Ectodermal cell (in vitro differentiated cells): ENCODE results near the gene SAYSD1.

Experiments used
- H3K27ac ChIP-seq: 2 replicates; pipeline ENCODE4 v1.7.0; 2013; ENCODE audit warnings: mild to moderate bottlenecking, low read depth, low read length; ENCODE audit not compliant: insufficient read depth, poor library complexity, severe bottlenecking
- H3K27me3 ChIP-seq: 2 replicates; pipeline ENCODE4 v1.7.0; 2013; ENCODE audit warnings: mild to moderate bottlenecking, low read length; ENCODE audit not compliant: insufficient read depth, control insufficient read depth, poor library complexity, severe bottlenecking
- H3K36me3 ChIP-seq: one replicate; pipeline ENCODE4 v1.7.0; 2013; ENCODE audit warnings: low read length; ENCODE audit not compliant: control insufficient read depth, insufficient read depth
- H3K4me1 ChIP-seq: one replicate; pipeline ENCODE4 v1.7.0; 2013; ENCODE audit warnings: low read length; ENCODE audit not compliant: control insufficient read depth, insufficient read depth
- H3K4me3 ChIP-seq: 2 replicates; pipeline ENCODE4 v1.7.0; 2013; ENCODE audit warnings: low read depth, low read length, control low read depth; ENCODE audit not compliant: insufficient read depth
- H3K9me3 ChIP-seq: 2 replicates; pipeline ENCODE4 v1.7.0; 2013; ENCODE audit warnings: mild to moderate bottlenecking, low read length, moderate library complexity; ENCODE audit not compliant: control insufficient read depth
- WGBS, 2 experiments: methylation state at CpG; one replicate each; pipeline ENCODE4 v1.1.7; 2013; ENCODE audit warnings: missing lambda C conversion rate in 2 of 2; 5-methylcytosine and 5-hydroxymethylcytosine counted together

SAYSD1 gene

DNA sequence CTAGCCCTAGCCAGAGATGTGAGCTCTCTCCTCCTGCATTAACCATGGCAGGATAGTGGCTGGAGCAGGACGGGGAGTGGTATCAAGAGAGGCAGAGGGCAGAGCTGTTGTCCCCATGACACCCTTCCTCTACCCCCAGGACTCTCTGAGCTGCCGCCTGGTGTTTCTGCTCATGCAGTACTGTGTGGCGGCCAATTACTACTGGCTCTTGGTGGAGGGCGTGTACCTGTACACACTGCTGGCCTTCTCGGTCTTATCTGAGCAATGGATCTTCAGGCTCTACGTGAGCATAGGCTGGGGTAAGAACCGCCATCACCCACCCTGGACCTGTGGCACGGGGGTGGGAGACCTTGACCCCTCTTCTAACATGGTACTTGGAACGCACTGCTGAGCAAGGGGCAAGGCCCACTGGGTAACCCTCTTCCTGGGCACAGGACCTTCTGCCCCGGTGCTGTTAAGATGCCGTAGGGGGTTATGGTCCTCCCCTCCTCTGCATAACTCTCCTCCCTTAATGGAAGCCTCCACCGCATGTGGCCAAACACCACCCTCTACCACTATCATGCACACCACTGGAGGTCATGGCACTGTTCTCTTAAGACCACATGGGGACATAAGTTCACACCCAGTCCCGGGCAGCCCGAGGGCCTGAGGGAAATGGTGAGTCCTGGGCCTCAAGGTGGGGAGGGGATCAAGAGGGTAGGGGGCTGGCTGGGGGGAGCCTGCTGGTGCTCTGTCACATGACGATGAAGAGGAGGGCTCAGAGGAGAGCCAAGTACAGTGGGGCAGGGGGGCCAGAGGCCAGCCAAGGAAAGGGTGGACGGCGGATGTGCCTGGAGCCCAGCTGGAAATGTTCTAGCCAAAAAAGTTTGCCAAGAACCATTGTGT, 41.3 kb downstream of the SAYSD1 start:
- Histone ChIP-seq H3K27me3 (no peaks in the 10 kb centered on the region), H3K4me1 (no peaks in the 10 kb centered on the region), H3K4me3 (no peak overlapping the region), H3K36me3 (no peaks in the 10 kb centered on the region), H3K9me3 (no peaks in the 10 kb centered on the region), H3K27ac (no peak overlapping the region)
- WGBS, 2 experiments, result 93 to 94% methylated on average over 17 of the region's 17 CpGs

DNA sequence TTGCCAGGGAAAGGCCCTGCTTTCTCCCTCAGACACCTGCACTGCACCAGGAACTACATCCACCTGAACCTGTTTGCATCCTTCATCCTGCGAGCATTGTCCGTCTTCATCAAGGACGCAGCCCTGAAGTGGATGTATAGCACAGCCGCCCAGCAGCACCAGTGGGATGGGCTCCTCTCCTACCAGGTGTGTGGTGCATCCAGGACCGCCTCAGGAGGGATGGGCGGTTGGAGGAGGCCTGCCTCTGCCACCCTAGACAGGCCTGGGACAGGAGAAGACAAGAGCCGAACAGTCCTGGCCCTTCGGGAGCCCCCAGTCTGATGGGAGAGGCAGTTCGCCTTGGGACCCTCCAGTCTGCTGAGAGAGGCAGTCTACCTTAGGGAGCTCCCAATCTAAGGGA, 42.2 kb downstream of the SAYSD1 start:
- 93 to 96% methylated on average over 9 of the region's 9 CpGs for WGBS, 2 experiments
- H3K4me1 ChIP-seq, result no peaks in the 10 kb centered on the region

DNA sequence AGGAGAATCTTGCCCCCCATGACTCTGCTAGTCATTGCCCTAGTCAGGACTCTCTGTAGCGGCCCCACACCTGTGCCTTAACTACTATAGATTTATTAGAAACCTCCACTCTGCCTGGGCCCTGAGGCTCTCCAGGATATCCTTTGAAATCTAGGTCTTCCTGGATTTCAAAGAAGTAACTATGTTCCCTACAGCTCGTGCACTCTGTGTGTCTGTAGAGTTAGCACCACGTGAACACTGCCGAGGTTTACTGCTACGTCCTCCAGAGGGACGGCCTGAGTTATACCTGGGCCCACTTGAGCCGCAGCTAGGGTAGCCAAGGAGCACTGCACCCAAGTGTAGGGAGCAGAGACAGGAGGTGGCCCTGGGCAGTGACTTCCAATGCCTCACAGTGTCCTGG, 46.6 kb downstream of the SAYSD1 start:
- H3K4me1 ChIP-seq, result no peaks in the 10 kb centered on the region
- H3K9me3 ChIP-seq, result no peaks in the 10 kb centered on the region
- no peaks in the 10 kb centered on the region for H3K36me3 ChIP-seq
- H3K27me3 ChIP-seq, result no peaks in the 10 kb centered on the region
- 82 to 83% methylated on average over 7 of the region's 7 CpGs for WGBS, 2 experiments
- H3K4me3 ChIP-seq, result no peak overlapping the region
- H3K27ac ChIP-seq, result no peak overlapping the region

More for the DNA sequence above, 42.2 kb downstream of the SAYSD1 start:
- Histone ChIP-seq H3K36me3 (no peaks in the 10 kb centered on the region), H3K9me3 (no peaks in the 10 kb centered on the region), H3K4me3 (no peak overlapping the region), H3K27me3 (no peaks in the 10 kb centered on the region), H3K27ac (no peak overlapping the region)

DNA sequence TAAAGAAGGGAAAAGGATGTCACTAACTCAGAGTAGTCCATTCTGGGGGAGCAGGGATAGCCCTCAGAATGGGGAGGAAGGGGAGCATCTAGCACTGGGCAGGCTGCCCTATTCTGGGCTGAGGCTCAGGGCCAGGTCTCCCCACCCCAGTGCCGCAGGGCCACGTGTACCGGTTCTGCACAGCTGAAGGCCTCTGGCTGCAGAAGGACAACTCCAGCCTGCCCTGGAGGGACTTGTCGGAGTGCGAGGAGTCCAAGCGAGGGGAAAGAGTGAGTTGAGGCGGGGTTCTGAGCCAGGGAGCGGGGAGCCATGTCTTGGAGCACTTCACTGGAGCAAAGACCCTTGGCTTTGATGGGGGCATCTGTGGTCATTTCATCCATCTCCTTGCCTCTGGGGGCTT, 49.4 kb downstream of the SAYSD1 start:
- no peaks in the 10 kb centered on the region for H3K9me3 ChIP-seq
- no peaks in the 10 kb centered on the region for H3K36me3 ChIP-seq
- no peak overlapping the region for H3K4me3 ChIP-seq
- no peak overlapping the region for H3K27ac ChIP-seq
- WGBS, 2 experiments, result 92 to 96% methylated on average over 8 of the region's 8 CpGs
- no peaks in the 10 kb centered on the region for H3K4me1 ChIP-seq
- no peaks in the 10 kb centered on the region for H3K27me3 ChIP-seq

DNA sequence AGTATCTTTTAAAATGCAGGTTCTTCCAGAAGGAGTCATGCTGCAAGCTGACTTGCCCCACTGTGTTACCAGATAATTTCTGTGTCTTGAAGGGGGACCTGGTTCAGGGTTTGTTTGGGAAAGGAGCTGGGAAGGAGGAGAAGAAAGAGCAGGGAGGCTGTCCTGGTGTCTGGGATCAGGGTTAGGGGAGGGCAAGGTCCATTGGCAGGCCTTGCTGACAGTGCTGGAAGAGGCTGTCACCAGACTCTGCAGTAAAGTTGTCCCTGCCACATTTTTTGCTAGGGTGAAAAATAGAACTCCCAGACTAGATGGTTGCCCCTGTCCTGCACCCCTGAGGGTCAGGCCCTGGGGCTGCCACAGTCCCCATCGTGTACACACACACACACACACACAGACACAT, 51.5 kb downstream of the SAYSD1 start:
- Histone ChIP-seq H3K9me3 (no peaks in the 10 kb centered on the region), H3K36me3 (no peaks in the 10 kb centered on the region), H3K27me3 (no peaks in the 10 kb centered on the region), H3K4me3 (no peak overlapping the region), H3K4me1 (no peaks in the 10 kb centered on the region), H3K27ac (no peak overlapping the region)
- 81 to 95% methylated on average over 1 of the region's 1 CpG for WGBS, 2 experiments

DNA sequence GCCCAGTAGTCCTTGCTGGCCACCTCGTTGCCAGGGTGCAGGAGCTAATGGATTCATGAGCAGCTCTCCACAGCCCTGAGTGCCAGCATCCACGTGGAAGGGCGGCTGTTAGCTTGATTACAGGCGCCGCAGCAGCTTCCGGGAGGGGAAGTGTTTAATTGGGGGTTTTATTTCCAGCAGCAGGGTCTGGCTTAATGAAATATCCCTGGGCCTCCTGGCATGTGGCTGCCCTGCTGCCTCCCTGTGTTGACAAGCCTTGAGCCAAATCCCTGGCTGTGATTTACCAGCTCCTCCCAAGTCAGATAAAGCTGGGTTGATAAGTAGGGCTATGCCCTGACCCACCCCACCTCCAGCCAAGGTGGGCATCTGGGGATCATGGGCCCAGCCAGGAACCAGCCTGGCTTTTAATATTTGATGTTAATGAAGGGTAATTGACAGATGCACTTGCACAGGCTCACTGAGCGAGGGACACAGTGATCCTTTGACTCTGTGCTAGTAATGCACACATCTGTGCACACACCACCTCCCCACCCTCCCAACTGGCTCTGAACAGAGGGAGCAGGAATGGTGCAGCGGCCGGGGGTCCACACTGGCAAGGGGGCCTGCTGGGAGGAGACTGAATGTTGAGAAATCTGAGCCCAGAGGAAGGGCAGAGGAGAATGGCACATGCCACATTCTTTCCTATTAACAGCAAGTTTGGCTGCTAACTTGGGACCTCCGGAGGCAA, 52.8 kb downstream of the SAYSD1 start:
- WGBS, 2 experiments, result 87 to 90% methylated on average over 10 of the region's 10 CpGs
- H3K27me3 ChIP-seq, result no peaks in the 10 kb centered on the region
- no peak overlapping the region for H3K27ac ChIP-seq
- no peaks in the 10 kb centered on the region for H3K9me3 ChIP-seq
- no peaks in the 10 kb centered on the region for H3K4me1 ChIP-seq
- H3K36me3 ChIP-seq, result no peaks in the 10 kb centered on the region
- no peak overlapping the region for H3K4me3 ChIP-seq

DNA sequence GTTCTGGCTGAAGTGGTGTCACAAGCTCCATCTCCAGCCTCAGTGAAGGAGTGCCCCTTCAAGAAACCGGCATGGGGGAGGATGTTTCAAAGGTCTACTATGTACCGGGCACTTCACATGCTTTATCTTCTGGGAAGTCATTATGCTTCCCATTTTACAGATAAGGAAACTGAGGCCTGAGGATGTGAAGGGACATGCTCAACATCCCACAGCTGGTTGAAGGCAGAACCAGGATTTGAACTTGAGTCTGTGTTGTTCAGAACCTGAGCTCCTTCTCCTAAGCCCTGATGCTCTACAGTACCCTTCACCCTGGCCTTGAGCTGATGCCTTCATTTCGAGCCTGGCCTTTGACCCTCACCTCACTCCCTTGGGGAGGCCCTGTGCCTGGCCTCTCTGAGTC, 53.4 kb downstream of the SAYSD1 start:
- H3K9me3 ChIP-seq, result no peaks in the 10 kb centered on the region
- no peaks in the 10 kb centered on the region for H3K4me1 ChIP-seq
- H3K4me3 ChIP-seq, result no peak overlapping the region
- WGBS, 2 experiments, result 93 to 97% methylated on average over 3 of the region's 3 CpGs
- H3K27me3 ChIP-seq, result no peaks in the 10 kb centered on the region
- H3K27ac ChIP-seq, result no peak overlapping the region
- no peaks in the 10 kb centered on the region for H3K36me3 ChIP-seq

DNA sequence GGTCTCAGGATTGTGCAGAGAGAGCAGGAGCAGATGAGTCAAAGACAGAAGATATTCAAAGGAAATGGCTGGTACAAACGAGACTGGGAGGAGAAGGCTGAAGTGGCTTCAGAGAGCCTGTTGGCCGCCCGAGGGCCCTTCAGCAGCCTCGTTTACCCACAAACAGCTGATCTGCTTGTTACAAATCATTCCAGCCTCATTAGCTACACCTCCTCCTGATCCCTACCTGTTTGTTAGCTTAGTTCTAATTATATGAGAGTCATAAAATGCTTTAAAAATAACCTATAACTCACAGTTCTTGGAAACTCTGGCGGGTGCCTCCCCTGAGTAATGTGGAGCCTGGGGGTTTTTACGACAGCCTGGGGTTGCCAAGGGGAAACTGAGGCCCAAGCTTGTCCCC, 53.8 kb downstream of the SAYSD1 start:
- Histone ChIP-seq H3K9me3 (no peaks in the 10 kb centered on the region), H3K4me3 (no peak overlapping the region), H3K4me1 (no peaks in the 10 kb centered on the region), H3K27me3 (no peaks in the 10 kb centered on the region), H3K36me3 (no peaks in the 10 kb centered on the region), H3K27ac (no peak overlapping the region)
- WGBS, 2 experiments, result 90 to 91% methylated on average over 6 of the region's 6 CpGs

DNA sequence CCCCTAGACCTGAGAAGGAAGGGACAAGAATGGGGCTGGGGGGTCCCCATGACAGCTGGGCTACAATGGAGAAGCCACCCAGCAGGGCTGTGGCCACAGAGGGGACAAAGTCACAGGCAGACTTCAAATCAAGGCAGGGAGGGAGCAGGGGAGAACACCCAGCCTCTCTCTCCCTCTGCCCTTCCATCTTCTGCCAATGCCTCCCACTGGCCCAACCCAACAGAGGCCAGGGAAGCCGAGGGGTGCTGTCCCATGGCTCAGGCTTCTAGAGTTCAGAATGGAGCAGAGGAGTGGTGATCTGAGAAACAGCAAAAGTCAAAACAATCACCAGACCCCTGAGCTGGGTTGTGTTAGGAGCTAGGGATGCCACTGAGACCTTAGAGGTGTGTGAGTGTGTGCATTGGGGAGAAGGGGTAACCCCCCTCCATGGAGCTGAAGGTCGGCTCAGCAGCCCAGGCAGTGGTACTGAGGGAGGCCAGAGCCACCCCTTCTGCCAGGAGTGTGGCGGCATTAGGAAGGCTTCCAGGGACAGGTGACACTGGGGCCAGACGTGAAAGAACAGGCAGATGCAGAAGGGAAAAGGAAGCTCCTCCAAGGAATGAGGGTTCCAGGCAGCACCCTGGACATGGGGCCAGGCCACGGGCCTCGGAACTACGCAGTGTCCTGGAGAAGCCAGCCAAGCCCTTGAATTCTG, 54.4 kb downstream of the SAYSD1 start:
- Histone ChIP-seq H3K4me1 (no peaks in the 10 kb centered on the region), H3K9me3 (no peaks in the 10 kb centered on the region), H3K4me3 (no peak overlapping the region), H3K27ac (no peak overlapping the region), H3K36me3 (no peaks in the 10 kb centered on the region), H3K27me3 (no peaks in the 10 kb centered on the region)
- WGBS, 2 experiments, result 93 to 96% methylated on average over 7 of the region's 7 CpGs
